GM06990 (cell line): ENCODE data around the gene RBM33.

Experiments used
- DNase-seq: peaks from one replicate; pipeline ENCODE4 v3.0.0-alpha.2; 2011; ENCODE audit not compliant: insufficient read length; ENCODE audit errors: extremely low read depth
- H3K27me3 ChIP-seq: replicated peaks from 2 replicates; pipeline ENCODE4 v1.6.0; 2011; ENCODE audit warnings: low read length; ENCODE audit not compliant: control insufficient read depth, insufficient read depth
- H3K36me3 ChIP-seq: 2 replicates; pipeline ENCODE4 v1.5.1; 2011; ENCODE audit warnings: low read length; ENCODE audit not compliant: control insufficient read depth, insufficient read depth
- H3K4me3 ChIP-seq: replicated peaks from 2 replicates; pipeline ENCODE4 v1.5.1; 2011; ENCODE audit warnings: low read depth, mild to moderate bottlenecking, control low read depth, low read length
- TF ChIP-seq, protein P1 (sequence below): IDR thresholded peaks from 2 replicates; pipeline ENCODE4 v1.5.1; 2011; ENCODE audit warnings: low read length, control low read depth, mild to moderate bottlenecking, inconsistent platforms; ENCODE audit not compliant: insufficient read depth, poor library complexity, severe bottlenecking

Gene RBM33

DNA sequence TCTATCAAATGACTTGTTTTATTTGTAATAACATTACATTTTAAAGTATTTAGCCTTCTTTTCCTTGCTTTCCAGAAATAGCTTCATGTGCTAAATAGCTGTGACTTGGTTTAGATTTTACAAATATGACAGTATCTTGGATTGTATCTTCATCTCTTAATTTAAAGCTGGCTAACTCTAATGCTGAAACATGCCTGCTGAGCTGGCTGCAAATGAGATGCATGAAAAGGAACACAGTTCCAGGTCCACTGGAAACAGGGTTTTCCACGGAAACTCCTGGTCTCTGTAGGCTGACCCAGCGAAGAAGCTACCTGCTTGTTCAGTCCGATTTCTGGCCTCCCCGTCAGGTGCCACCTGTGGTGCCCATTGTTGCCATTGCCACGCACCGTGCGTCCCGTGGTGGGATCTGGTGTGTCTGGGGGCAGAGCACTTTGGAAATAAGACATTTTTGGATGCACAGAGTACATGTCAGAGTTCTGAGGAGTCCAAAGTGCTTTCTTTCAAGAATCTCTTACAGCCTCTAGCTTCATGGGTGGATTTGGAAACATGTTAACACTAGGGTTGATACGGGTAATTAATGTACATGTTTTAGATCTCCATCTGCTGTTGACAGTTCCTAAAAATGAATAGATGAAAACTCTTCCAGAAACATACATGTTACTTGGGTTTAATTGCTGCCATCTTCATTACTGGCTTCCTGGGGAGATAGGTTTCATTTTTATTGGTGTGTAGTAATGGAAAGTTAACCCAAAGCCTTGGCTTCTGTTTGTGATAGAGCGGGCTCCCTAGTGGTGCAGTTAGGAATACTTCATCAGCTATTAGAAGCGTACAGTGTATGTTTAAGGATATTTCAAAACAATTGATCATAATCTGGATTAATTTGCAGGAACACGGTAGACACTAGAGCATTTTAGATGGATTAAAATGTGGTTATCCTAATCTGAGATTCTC lies 122.8 kb downstream of the RBM33 start:
- Histone ChIP-seq H3K4me3 (no peak overlapping the region), H3K27me3 (no peaks in the 10 kb centered on the region), H3K36me3 (peaks cover 33% of the 10 kb centered on the region)
- TF ChIP-seq, protein P1, sequence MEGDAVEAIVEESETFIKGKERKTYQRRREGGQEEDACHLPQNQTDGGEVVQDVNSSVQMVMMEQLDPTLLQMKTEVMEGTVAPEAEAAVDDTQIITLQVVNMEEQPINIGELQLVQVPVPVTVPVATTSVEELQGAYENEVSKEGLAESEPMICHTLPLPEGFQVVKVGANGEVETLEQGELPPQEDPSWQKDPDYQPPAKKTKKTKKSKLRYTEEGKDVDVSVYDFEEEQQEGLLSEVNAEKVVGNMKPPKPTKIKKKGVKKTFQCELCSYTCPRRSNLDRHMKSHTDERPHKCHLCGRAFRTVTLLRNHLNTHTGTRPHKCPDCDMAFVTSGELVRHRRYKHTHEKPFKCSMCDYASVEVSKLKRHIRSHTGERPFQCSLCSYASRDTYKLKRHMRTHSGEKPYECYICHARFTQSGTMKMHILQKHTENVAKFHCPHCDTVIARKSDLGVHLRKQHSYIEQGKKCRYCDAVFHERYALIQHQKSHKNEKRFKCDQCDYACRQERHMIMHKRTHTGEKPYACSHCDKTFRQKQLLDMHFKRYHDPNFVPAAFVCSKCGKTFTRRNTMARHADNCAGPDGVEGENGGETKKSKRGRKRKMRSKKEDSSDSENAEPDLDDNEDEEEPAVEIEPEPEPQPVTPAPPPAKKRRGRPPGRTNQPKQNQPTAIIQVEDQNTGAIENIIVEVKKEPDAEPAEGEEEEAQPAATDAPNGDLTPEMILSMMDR = no peak
- no peak for DNase-seq

- H3K36me3 ChIP-seq = peaks cover 31% of the 10 kb centered on the region
- H3K27me3 ChIP-seq = no peaks in the 10 kb centered on the region
- H3K4me3 ChIP-seq = no peak overlapping the region
- DNase-seq = no peak
- TF ChIP-seq, protein P1 = no peak
Measured at GRCh38 chr7:155769701-155770100, 125.2 kb downstream of the RBM33 start.

DNA sequence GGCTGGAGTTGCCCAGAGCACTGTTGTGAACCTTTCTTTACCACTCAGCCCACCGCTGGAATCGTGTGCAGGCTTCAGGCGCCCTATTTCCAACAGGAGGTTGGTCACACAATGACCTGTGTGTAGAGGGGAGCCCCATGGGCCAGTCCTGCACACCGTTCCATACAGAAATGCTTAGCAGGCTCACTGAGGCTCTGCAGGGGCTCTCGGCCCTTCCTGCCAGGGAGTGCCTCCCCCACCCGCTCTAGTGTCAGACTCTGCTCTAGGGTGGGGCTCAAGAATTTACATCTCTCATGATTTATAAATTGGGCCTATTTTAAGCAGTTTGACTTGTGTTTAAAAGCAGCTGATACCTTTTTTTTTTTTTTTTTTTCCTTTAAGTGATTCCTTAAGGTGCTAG lies 125.8 kb downstream of the RBM33 start:
- no peak overlapping the region for H3K4me3 ChIP-seq
- DNase-seq = no peak
- no peaks in the 10 kb centered on the region for H3K27me3 ChIP-seq
- TF ChIP-seq, protein P1 = no peak
- H3K36me3 ChIP-seq = peaks cover 34% of the 10 kb centered on the region

DNA sequence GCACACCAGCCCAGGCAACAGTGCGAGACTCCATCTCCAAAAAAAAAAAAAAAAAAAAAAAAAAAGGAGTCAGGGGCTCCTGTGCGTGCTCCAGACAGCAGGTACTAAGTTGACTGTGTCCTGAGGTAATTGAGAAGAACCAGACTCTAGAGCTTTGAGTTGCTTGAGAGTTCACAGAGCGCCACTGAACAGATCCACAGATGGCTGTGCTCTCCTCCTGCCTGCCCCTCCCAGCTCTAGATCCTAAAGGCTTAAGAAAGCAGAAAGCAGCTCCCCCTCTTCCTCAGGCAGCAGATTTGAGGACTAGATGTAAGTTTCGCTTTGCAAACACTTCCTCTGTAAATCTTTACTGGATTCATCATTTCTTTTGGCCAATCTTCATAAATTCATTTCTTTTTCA lies 129.1 kb downstream of the RBM33 start:
- TF ChIP-seq, protein P1 = no peak
- no peak for DNase-seq
- Histone ChIP-seq H3K4me3 (no peak overlapping the region), H3K27me3 (no peaks in the 10 kb centered on the region), H3K36me3 (peaks cover 43% of the 10 kb centered on the region)

- H3K27me3 ChIP-seq = no peaks in the 10 kb centered on the region
- no peak for DNase-seq
- no peak overlapping the region for H3K4me3 ChIP-seq
- TF ChIP-seq, protein P1 = no peak
- H3K36me3 ChIP-seq = peaks cover 36% of the 10 kb centered on the region
Measured at GRCh38 chr7:155774947-155775346, 130.5 kb downstream of the RBM33 start.
